Stimulated activated CD4-positive, alpha-beta T cell treated with anti-CD3 and anti-CD28 coated beads, Interleukin-1b, Interleukin-23, amount 100 ng/mL, for 1 hour (primary cell): Measurements from ENCODE around the gene TAF11.
A peak's percentile ranks its signal among the peaks of the same experiment; 100 is the strongest.
"Not testable (repeated sequence)": the region's sequence is repeated elsewhere in the genome, so short reads cannot be mapped to it uniquely, and the experiment has no call there.

Experiments used
- DNase-seq, 2 donors: peaks; one replicate each; pipeline ENCODE4 v3.0.0-alpha.2; 2020; ENCODE audit warnings: low read depth in 2 of 2

TAF11 gene, protein sequence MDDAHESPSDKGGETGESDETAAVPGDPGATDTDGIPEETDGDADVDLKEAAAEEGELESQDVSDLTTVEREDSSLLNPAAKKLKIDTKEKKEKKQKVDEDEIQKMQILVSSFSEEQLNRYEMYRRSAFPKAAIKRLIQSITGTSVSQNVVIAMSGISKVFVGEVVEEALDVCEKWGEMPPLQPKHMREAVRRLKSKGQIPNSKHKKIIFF

DNA sequence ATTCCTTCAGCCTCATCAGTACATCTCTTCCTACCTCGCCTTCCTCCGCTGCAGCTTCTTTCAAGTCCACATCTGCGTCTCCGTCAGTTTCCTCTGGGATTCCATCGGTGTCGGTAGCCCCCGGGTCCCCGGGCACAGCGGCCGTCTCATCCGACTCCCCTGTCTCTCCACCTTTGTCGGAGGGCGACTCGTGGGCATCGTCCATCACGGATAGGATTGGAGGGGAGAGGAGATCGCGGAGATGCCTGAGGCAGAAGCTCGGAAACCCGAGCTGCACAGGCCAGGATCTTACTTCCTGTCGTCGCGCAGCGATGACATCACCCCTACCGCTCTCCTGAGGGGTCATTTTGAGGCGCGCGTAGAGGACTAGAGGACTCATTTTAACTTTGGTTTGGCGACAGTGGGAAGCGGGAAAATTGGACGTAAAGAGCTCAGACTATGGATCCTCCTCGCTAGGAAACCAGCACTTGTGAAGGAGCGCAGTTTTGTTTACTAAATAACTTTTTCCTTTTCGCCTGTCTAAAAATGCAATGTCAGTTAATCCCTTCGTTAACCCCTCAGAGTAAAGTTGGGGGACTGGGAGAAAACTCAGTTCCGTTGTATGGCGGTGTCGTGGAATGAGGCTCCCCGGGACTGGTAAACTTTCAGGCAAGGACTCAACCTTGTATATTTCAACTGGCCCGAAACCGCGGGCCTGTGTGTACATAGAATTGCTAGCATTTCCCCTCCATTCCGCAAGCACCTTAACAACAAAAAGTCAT, at the start of gene TAF11:
TAF11 (minus strand) TSS at position 290 of the 761 bp plus-strand sequence; CDS start at position 205, 85 bp downstream.
- DNase-seq, result peak; percentile 66 to 76

DNA sequence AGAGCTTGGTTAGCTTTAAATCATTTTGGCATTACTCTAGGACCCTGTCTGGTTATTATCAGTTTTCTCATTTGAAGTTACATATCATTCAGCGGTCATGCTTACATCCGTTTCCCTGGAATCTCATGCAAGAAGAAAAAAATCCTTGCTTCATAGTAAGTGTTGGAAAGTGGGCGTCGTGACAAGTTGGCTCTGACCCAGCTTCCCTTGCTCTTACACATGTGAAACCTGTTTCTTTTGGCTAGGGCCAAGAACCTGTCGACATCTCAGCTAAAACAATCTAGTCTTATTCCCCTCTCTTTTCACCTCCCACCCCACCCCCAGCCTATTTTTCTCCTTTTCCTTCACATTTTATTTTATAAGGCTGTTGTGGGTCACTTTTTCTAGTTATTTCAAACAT, 46.7 kb upstream of the TAF11 start:
- no peak for DNase-seq

DNA sequence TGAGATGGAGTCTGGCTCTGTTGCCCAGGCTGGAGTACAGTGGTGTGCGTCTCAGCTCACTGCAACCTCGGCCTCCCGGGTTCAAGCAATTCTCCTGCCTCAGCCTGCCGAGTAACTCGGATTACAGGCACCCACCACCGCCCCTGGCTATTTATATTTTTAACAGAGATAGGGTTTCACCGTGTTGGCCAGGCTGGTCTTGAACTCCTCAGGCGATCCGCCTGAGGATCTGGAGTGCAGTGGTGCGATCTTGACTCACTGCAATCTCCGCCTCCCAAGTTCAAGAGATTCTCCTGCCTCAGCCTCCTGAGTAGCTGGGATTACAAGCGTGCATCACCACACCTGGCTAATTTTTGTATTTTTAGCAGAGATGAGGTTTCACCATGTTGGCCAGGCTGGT, 44.4 kb upstream of the TAF11 start:
- DNase-seq, result not testable (repeated sequence)

DNA sequence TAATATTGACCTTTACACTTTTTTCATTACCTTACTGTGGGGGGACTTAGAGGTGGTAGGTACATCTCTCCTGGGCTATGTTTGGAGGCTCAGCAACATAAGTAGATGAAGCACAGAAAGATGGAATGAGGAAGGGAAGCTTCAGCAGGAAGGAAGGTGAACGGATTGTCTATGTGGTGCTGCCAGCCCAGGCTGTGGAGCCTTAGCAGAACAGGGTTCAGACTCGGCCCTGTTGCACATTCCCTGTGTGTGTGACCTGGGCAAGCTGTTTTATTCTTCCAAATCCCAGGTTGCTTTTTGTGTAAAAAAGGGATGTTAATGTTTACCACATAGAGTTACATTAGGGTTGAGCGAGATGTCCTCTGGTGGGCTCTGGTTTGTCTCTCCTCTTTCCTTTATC, 42.4 kb upstream of the TAF11 start:
- DNase-seq, result no peak

DNA sequence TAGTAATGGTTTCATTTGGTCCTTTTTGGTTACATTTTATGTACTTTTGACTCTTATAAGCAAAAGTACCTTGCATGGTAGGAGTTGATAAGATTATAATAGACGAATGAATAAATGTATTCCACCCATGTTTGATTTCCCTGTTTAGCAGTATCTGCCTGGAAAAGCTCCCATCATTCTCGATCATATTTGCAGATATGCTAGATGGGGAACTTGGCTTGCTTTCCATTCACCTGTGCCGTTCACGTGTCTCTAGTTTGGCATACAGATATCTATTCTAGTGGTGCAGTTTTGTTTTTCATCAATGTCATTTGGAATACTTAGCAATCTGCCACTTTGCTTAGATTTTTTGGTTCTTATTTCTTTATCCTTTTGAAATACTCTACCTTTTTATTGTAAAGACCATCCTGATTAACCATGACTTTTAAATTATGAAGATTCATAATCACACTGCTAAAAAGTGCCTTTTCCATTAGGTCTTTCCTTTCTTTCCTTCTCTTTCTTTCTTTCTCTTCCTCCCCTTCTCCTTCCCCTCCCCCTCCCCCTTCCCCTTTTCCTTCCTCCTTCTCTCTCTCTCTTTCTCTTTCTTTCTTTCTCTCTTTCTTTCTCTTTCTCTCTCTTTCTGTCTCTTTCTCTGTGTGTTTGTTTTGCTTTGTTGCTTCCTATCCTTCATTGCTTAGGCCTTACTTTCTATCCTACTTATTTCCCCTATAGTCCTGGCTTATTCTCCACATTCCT, 41.6 kb upstream of the TAF11 start:
- DNase-seq, result no peak

DNA sequence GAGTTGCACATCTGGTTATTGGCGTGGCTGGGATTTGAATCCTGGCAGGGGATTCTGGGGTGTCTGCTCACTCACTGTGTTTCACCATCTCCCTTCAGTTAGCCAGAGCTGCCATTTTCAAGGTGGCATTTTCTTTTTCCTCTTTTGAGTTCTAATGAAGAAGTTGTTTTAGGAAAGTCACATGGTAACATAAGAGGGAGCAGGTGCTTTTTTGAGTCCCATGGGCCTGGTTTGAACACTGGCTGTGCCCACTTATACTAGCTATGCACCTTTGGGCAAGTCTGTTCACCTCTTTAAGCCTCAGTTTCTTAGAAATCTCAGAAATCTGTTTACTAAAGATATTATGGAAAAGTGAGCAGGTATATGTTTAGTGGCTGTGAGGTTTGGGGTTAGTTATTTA, 40.9 kb upstream of the TAF11 start:
- no peak for DNase-seq

DNA sequence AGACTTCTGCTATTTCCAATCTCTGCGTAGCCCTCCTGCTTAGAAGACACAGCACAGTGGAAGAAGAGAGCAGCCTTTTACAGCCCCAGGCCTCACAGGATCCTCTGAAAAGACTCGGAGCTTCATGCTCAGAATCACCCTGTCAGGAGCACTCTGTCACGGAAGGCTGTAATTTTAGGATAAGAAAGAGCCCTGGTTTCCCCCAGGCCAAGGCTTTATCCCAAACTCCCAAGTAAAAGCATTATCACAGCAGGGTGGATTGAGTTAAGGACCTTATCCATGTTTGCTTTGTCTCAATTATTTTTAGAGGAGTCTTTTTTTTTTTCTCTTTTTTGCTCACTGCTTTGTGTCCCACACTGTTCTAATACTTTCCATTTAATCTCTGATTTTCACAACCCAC, 40.4 kb upstream of the TAF11 start:
- DNase-seq, result no peak

DNA sequence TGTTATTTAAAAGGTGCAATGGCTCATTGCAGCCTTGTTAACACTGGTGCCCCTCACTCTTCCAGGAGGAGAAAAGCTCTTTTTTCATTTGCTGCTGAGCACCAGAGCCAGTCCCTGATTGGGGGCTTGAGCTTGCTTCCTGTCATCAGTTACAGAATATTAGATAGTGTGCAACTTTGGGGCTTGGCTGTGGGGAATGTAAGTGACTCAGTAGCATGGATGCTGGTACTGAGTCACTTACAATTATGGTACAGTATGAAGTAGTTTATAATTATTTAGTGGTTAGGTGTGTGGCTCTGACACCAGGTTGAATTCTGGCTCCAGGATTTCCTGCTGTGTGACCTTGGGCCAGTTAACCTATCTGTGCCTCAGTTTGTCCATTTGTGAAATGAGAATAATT, 38.8 kb upstream of the TAF11 start:
- no peak for DNase-seq

DNA sequence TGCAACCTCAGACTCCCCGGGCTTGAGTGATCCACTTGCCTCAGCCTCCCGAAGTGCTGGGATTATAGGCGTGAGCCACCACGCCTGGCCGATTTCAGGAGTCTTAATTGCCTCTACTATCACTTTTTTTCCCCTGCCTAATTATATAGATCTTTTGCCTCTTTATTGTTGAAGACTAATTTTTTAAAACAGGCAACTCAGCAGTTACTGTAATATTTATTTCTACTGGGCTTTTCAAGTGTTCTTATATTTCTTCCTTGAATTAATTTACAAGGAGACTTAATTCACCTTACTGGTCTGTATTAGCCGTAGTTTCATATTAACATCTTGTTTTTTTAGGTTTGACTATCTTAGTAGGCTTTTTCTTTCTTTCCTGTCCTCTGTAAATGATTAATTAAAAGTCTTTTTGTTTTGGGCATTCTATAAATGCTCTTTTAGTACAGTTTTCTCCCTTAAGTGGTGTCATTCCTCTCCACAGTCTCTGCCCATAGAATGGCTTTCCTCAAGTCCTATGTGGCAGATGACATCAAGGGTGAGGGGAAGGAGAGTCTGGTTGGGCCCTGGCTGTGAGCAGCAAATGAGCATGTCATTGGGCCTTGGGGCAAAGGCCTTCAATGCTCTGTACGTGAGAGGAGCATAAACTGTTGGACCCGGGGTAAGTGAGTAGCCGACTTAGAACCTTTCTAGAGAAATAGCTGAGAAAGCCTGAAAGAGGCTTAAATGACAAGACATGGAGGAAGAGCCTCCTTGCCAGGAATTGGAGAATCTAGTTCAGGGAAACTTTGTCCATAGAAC, 37.2 kb upstream of the TAF11 start:
- DNase-seq, result no peak

DNA sequence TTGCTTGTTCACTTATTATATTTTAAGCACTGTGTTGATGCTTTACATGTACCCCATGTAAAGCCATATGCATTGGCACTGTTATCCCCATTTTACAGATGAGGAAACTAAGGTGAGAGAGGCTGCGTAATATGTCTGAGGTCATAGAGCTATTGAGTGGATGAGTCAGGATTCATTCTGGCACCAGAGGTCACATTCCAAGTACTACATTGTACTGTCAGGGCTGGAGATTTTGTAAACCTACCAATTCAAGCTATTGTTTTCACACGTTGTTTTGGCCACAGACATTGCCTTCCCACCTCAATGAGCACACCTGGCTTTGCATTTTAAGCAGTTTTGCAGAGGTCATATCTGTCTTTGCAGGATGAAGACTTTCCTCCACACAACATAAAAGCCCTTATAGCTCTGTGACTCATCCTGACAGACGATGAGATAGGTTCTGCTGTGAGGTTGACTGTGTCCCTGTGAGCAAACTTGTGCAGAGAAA, 34.4 kb upstream of the TAF11 start:
- no peak for DNase-seq

DNA sequence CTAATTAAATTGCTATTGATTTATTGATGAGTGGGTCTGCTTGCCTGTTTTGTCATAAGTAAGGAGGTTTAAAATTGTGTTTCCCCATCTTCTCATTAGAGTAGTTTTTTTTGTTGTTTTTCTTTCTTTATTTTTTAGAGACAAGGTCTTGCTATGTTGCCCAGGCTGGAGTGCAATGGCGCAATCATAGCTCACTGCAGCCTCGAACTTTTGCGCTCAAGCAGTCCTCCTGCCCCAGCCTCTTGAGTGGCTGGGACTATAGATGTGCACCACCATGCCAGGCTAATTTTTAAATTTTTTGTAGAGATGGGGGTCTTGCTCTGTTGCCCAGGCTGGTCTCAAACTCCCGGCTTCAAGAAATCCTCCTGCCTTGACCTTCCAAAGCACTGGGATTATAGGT, 32.3 kb upstream of the TAF11 start:
- DNase-seq, result no peak

DNA sequence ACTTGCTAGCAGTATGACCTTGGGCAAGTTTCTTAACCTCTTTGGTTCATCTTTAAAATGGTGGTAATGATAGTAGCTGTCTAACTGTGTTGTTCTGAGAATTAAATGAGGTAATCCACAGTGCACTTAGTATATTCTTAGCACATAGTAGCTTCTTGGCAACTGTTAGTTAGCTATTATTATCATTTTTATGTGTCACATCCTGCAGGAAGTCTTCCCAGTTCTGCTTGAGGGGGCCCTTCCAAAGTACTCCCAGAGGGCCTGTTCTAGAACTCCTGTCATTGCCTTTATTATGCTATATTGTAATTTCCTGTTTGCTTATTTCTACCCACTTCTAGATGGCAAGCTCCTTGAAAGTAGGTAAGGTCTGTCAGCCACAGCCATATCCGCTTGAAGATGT, 31.8 kb upstream of the TAF11 start:
- no peak for DNase-seq

DNA sequence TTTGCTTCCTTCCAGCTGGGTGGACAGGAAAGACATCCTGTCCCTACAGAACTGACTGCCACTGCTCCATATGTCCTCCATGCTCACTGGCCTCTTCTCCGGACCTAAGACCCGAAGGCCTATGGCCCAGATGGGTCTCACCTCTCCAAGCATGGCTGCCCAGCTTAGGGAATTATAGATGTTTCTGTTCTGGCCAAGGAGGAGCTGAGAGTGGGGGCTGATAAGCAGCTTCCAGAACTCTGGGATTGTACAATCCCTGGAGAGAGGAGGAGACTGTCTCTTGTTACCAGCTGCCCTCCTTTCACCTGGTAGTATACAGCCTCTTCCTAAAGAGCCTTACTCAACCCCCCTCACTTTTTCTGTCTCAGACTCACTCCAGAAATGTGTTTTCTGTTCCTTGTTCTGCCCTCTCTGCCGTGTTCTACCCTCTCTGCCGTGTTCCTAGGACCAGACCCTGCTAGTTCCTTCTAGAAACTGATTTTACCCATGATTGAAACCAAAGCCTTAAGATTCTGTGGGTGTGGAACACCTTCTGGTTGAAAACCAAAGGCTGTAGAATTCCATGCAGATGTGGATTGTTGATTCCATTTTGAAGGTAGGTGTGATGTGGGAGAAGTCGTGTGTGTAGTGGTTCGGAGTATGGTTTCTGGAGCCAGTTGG, 29.9 kb upstream of the TAF11 start:
- no peak for DNase-seq

DNA sequence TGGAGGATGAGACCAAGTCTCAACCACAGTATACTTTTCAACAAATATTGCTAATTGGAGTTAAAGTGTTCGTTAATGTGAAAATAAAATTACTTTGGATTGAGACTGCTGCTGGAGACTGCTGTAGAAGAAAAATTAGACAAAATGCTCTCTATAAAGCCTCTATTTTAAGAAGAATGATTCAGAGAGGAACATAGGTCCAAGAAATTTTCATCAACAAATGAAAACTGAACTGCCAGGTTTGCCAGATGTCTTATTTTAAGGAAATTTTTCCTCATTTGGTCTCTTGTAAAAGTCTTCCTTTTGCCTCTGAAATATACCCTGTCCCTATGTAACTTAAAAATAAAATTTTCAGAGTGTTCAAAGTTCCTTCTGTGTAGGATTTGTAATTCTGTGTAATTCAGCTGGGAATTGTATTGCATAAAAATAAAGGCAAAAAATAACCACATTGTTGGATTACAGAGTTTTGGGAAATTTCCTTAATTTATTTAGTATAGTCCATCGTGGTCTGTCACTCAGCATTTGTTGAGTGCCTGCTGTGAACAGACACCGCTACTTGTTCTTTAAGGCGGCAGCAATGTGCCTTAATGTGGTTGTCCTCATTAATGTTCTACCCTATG, 28.6 kb upstream of the TAF11 start:
- DNase-seq, result no peak

DNA sequence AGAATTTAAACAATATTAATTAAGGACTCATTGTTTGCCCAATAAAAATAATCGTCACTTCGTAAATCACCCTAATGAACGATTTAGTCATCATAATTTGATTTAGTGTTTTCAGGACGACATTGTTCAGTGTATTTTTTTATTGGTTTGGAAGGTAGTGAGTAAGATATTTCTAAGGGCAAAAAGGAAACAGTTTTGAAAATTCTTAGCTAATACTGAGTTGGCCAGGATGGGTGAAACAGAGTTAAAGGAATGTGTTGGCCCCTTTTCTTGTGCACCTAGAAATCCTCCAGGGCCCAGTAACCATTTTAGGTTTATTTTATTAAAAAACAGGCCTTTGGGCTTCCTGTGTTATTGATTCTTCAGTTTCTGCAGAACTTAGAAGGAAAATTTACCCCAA, 26.5 kb upstream of the TAF11 start:
- no peak for DNase-seq

DNA sequence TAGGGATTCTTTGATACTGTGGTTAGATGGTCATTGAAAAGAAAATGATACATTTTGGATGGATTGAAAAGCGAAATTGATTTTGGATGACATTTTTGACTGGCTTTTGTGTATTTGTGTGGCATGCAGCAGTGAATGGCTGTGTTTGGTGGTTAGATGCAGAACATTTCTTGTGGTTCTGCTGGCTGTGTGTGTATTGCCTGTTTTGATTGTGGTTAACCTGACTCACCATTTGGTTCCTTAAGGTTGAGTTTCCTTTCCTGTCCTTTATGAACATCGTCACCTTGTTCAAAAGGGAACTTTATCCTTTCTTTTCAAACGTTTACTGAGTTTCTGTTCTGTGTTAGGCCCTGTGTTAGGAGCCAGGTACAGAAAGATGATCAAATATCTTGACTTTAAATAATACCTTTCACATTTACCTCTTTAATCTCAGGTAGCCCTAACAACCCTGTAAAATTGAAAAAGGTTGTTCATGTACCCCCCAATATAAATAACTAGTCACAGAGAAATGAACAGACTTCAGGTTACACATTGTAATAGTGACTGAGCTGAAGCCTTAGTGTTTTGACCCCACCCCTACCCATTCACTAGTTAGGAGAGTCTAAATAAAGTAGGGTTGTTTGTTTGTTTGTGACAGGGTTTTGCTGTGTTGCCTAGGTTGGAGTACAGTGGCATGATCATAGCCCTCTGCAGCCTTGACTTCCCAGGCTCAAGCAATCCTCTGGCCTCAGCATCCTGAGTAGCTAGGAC, 25.0 kb upstream of the TAF11 start:
- DNase-seq, result no peak

DNA sequence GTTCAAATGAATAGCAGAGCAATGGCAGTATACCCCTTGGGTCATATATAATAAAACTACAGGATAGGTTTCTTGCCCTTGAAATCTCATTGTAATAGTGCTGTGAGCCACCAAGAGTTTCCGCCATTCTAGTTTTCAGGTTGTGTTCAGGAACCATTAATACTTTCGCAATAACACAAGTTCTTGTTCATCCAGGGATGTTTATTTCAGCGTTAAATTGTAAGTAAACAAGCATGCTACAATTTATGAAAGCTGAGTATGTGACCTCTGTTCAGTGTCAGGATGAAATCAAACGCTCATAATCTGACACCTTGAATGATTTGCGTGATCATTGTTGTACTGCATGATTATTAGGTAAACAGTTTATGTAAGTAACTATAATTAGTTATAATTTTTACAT, 24.0 kb upstream of the TAF11 start:
- no peak for DNase-seq

DNA sequence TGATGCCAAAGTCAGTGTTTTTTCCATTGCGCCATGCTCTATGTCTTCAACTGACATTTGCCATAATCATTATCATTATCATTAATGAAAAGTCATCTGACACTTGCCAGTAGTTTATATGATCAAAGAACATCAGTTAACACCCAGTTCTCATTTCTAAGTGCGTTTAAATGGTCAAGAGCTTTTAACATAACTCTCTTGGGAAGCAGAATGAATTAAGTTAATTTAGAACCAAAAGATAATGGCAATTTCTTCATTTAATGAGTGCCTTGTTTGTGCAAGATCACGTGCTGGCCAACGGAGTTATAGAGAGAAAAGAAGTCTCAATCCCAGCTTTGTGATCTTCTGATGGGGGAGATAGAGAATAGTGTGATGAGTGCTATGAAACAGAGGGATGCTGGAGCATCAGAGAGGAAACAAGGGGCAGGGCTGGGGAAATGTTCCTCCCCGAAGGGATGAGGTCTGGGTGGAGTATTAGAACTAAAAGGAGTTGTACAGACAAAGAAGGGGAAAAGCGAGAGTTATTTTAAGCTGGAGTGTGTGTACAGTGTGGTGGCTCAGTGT, 21.6 kb upstream of the TAF11 start:
- no peak for DNase-seq

DNA sequence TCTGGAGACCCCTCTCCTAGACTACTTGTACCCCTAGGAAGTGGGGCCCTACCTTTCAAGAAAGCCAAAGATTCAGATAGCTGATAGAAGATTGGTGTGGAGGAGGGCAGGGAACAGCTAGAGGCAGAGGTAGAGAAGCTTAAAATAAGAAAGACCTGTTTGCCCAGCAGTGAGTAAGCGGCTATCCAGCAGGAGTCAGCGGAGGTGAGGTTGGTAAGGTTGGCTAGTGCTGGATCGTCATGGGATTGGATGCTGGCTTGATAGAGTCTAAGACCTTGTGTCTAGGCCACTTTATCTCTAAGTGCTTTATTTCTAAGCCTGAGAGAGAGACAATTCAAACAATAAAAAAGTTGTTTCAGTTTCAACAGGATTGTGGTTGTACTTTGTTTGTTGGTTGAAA, 20.4 kb upstream of the TAF11 start:
- no peak for DNase-seq

DNA sequence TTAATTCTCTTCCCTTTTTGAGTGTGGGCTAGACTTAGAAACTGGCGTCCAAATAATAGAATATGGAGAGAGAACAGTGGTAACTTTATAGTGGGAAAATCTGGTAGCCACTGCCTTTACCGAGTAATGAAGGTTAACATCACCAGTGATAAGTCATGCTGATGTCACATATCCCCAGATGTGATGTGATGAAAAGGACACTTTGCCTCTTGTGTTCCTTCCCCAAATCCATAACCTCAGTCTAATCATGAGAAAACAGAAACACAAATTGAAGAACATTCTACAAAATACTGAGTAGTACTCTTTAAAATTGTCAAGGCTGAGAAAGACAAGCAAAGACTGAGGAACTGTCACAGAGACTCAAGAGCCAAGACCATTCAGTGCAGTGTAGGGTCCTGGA, 19.0 kb upstream of the TAF11 start:
- DNase-seq, result no peak
